Measurements from ENCODE around the gene KRTAP22-1.

DNA sequence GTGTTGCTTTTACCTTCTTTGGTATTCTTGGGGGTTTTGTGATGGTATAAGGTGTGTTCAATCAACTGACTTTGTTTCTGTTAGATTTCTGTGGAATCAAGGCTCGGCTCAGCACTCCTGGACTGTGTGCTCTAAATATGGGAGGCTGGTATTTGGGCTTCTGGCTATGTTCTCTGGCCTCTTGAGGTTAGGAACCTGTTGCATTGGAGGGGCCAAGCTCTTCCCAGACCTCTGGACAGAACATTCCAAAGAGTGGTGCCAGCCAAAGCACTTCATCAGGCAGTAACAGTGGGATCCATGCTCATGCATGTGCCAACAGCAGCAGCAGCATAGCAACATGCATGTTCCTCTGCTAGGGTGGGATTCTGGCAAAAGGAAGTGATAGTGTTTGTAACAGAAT lies 48.1 kb upstream of the KRTAP22-1 start:
- TF ChIP-seq SIN3A (IDR thresholded peaks at IDR 0.05; ENCODE audit: borderline replicate concordance, insufficient read depth, low read length), result no peak
- TF ChIP-seq POLR2AphosphoS5 (IDR thresholded peaks at IDR 0.05; ENCODE audit: low read depth, low read length), result no peak

Measured in PFSK-1 (cell line).